Measurements from ENCODE around the gene TM4SF5.

DNA sequence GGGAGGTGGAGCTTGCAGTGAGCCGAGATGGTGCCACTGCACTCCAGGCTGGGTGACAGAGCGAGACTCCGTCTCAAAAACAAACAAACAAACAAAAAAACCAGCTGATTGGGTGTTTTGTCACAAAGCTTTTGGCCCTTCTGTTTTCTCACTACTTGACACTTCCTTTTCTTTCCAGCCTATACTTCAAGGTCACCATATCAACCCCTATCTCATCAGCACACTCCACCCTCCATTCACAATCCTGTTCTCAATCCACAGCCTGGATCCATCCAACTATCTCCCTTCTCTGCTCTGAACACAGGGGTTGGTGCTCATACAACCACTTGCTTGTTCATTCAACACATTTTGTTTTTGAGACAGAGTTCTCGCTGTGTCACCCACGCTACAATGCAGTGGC is 47.0 kb upstream of the TM4SF5 start:
- TF ChIP-seq POLR2A (IDR thresholded peaks at IDR 0.05; ENCODE audit: low read length) (no peak), GATA1 (IDR thresholded peaks at IDR 0.05; ENCODE audit: low read depth, low read length) (no peak)
